Esophagus (tissue), 2 donors: Measurements from ENCODE around the gene DFFA. TPM values are rescaled to one million over a fixed set of nuclear protein-coding genes. Genes with fewer than 3 reads are reported as not detected.
"Not testable (repeated sequence)": the region's sequence is repeated elsewhere in the genome, so short reads cannot be mapped to it uniquely, and the experiment has no call there.

Source experiments
- H3K27ac ChIP-seq, 2 donors: one replicate each; pipeline ENCODE4 v1.5.1; 2013; ENCODE audit warnings: low read depth in 2 of 2, mild to moderate bottlenecking in 2 of 2, inconsistent platforms in 1 of 2, low read length in 1 of 2, moderate library complexity in 1 of 2
- H3K27me3 ChIP-seq, 2 donors: one replicate each; pipeline ENCODE4 v1.6.1; 2013; ENCODE audit warnings: low read length in 2 of 2, control low read depth in 1 of 2, mild to moderate bottlenecking in 1 of 2; ENCODE audit not compliant: insufficient read depth in 2 of 2, control insufficient read depth in 1 of 2
- H3K36me3 ChIP-seq, 2 donors: one replicate each; pipeline ENCODE4 v1.6.1; 2013; ENCODE audit warnings: low read length in 1 of 2; ENCODE audit not compliant: control insufficient read depth in 2 of 2, insufficient read depth in 2 of 2
- H3K4me1 ChIP-seq, 2 donors: one replicate each; pipeline ENCODE4 v1.6.1; 2013; ENCODE audit warnings: low read length in 1 of 2; ENCODE audit not compliant: control insufficient read depth in 2 of 2, insufficient read depth in 2 of 2
- H3K4me3 ChIP-seq, 2 donors: one replicate each; pipeline ENCODE4 v1.5.1; 2013; ENCODE audit warnings: low read length in 2 of 2, mild to moderate bottlenecking in 2 of 2, low read depth in 1 of 2, moderate library complexity in 1 of 2
- H3K9me3 ChIP-seq, 2 donors: one replicate each; pipeline ENCODE4 v1.6.1; 2013; ENCODE audit warnings: mild to moderate bottlenecking in 2 of 2, low read depth in 1 of 2, low read length in 1 of 2, moderate library complexity in 1 of 2; ENCODE audit not compliant: control insufficient read depth in 2 of 2, insufficient read depth in 1 of 2
- WGBS, 2 donors: extraction: QIAGEN DNeasy Blood & Tissue Kit; methylation state at CpG; one replicate each; pipeline ENCODE4 v1.1.7; 2013; 5-methylcytosine and 5-hydroxymethylcytosine counted together
- polyA plus RNA-seq, 2 donors: library from polyadenylated mRNA; stranded (reverse); fragments of 200-250 nt; gene quantifications; one replicate each; pipeline ENCODE4 v1.2.3, GENCODE V29; 2013
- donor health status: healthy with polysubstance abuse.
- donor health status: Bipolar disorder and iron deficiency.

The DFFA gene
- polyA plus RNA-seq, 2 donors: 11.2 to 20.0 TPM

DNA sequence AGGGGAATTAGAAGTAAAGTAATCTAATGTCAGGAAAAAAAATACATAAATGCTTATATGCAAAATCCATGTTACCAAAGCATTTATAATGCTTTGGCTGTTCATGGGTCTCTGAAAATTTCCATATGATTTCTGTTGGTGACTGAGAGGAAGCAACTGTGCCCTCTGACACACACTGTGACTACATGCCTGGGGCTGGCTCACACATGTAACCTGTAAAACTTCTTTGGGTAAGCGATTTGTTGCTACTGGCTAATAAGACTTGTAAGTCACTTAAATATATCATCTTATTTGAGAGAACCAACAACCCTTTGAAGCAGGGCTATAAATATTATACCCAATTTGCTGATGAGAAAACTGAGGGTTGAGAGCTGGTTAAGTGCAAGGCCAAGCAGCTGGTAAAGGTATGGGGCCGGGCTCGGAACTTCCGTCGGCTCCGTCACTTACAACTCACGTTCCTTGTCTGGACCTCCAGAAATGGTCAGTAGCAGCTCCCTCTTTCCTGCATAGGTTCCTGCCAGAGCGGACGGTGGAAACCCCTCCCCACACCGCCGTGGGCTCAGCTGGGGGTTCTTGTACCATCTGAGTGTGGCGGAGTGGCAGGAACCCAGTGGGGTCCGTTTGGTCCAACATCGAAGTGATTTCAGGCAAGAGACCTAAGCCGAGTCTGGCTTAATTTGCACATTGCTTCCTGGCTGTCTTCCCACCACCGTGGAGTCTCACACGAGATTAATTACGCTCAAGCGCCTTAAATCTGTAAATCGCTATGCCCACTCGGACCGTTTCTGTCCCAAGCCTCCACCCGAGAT is 714 bp downstream of the DFFA start:
- Histone ChIP-seq H3K27me3 (no peaks in the 10 kb centered on the region), H3K36me3 (peaks cover 0 to 11% of the 10 kb centered on the region in 2 donors), H3K9me3 (no peaks in the 10 kb centered on the region), H3K4me3 (peak overlapping the region; percentile 64 to 86), H3K4me1 (peaks cover 0 to 3% of the 10 kb centered on the region in 2 donors), H3K27ac (peak overlapping the region; percentile 69 to 82)
- 6 to 8% methylated on average over 23 of the region's 23 CpGs for WGBS, 2 donors

DNA sequence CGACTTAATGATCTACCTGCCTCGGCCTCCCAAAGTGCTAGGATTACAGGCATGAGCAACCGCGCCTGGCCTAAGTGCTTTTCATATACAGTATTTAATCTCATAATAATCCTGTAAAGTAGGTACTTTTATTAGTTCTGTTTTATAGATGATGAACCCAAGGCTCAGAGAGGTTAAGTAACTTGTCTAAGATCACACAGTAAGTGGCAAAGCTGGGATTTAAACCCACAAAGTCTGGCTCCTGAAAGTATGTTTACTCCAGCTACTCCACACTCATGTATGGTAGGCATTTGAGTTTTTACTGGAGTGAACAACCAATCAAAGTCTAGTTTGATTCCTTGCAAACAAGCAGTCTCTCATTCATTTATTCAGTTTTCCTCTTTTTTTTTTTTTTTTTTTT is 2.3 kb downstream of the DFFA start:
- no peaks in the 10 kb centered on the region for H3K27me3 ChIP-seq
- 93 to 95% methylated on average over 4 of the region's 4 CpGs for WGBS, 2 donors

DNA sequence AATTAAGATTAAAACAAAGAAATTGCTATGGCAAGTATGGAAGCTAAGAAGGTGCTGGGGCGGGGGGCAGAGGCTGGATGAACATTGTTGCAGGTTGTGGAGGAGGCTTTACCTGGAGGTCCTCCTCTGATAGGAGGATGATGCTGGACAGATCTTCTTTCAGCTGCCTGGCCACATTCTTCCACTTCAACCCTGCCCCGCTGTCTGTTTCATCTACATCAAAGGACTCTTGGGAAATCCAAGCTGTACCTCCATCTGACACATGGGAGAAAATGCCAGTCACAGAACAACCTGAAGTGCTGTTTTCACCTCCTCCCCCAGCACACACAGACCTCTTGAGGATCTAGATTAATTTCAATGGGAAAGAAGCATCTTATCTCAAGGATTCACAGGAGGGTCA is 5.3 kb downstream of the DFFA start:
- Histone ChIP-seq H3K9me3 (no peaks in the 10 kb centered on the region), H3K4me1 (peaks cover 0 to 3% of the 10 kb centered on the region in 2 donors), H3K36me3 (peaks cover 6 to 25% of the 10 kb centered on the region in 2 donors), H3K4me3 (no peak overlapping the region), H3K27ac (no peak overlapping the region), H3K27me3 (no peaks in the 10 kb centered on the region)
- 97 to 100% methylated on average over 2 of the region's 2 CpGs for WGBS, 2 donors

More for the DNA sequence above, 2.3 kb downstream of the DFFA start:
- Histone ChIP-seq H3K4me3 (no peak overlapping the region), H3K9me3 (no peaks in the 10 kb centered on the region), H3K36me3 (peaks cover 0 to 15% of the 10 kb centered on the region in 2 donors), H3K4me1 (peaks cover 0 to 3% of the 10 kb centered on the region in 2 donors), H3K27ac (no peak overlapping the region)

DNA sequence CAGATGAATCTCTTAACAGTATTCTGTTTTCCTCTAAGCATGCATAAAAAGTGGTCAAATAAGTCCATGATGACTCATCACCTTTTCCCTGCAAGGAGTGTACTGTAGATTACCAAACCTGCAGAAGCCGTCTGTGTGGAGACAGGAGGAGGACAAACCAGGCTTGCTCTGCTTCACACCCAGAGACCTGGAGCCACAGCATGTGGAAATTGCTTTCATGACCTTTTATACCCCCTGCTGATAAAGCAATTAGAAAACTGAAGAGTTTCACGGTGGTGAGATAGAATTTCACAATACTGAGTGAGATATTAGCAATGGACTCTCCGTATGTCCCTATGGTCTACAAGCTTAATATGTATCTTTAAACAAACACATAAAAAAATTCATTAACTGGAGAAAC is 13.1 kb downstream of the DFFA start:
- peaks cover 9 to 15% of the 10 kb centered on the region in 2 donors for H3K36me3 ChIP-seq
- peaks cover 0 to 2% of the 10 kb centered on the region in 2 donors for H3K4me1 ChIP-seq
- no peaks in the 10 kb centered on the region for H3K9me3 ChIP-seq
- H3K27me3 ChIP-seq: no peaks in the 10 kb centered on the region
- no peak overlapping the region for H3K4me3 ChIP-seq
- peak overlapping the region in 1 of 2 donors; percentile 53 for H3K27ac ChIP-seq
- 42 to 47% methylated on average over 3 of the region's 3 CpGs for WGBS, 2 donors

DNA sequence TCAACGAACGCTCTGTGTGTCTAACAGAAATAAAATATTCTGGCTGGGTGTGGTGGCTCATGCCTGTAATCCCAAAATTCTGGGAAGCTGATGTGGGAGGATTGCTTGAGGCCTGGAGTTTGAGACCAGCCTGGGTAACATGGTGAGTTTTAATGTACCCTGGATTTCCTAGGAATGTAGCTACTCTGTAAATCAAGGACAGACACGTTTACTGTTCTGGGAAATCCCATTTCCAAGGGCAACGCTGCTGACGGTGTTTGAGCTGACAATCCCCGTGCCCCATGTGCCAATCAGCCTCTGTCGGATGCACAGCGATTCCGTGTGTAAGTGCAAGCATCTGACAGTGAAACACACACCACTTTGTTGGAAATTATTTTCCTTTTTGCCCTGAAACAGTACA is 14.5 kb downstream of the DFFA start:
- Histone ChIP-seq H3K36me3 (peaks cover 7 to 10% of the 10 kb centered on the region in 2 donors), H3K4me3 (no peak overlapping the region), H3K27me3 (no peaks in the 10 kb centered on the region), H3K27ac (peak overlapping the region in 1 of 2 donors; percentile 51), H3K9me3 (no peaks in the 10 kb centered on the region), H3K4me1 (peaks cover 0 to 2% of the 10 kb centered on the region in 2 donors)
- WGBS, 2 donors: 41 to 60% methylated on average over 9 of the region's 9 CpGs

DNA sequence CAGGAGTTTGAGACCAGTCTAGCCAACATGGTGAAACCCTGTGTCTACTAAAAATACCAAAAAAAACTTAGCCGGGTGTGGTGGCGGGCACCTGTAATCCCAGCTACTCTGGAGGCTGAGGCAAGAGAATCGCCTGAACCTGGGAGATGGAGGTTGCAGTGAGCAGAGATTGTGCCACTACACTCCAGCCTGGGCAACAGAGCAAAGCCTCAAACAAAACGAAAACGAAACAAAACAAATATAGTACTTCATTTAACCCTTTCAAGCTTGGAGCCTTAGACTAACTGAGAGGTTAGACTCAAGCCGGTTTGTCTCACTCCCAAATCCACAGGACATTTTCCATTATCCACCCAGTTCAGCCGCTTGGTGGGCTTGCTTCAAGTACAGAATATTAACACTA is 14.9 kb downstream of the DFFA start:
- H3K4me3 ChIP-seq, H3K27me3 ChIP-seq: not testable (repeated sequence)
- 56 to 58% methylated on average over 7 of the region's 7 CpGs for WGBS, 2 donors

DNA sequence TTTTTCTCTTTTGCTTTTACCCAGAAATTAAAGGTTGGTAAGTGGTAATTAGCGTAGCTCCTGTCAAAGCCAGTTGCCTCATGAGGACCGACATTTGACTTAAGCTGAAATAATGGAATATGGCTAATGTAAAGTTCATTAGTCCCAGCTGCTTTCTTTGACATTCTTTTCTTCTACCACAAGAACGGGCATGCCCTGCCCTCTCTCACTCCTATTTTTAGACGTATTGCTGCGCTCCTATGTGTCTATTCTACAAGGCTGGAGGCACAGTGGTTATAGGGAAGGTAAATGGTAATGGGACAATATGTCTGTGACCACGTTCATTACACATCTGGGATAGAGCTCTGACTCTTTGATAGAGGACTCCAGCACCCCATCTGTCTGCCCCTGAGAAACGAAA is 15.7 kb downstream of the DFFA start:
- Histone ChIP-seq H3K36me3 (peaks cover 3 to 5% of the 10 kb centered on the region in 2 donors), H3K4me3 (no peak overlapping the region), H3K27me3 (no peaks in the 10 kb centered on the region), H3K27ac (peak overlapping the region; percentile 20 to 54), H3K9me3 (no peaks in the 10 kb centered on the region), H3K4me1 (peaks cover 0 to 2% of the 10 kb centered on the region in 2 donors)
- 44 to 63% methylated on average over 7 of the region's 7 CpGs for WGBS, 2 donors

More for the DNA sequence above, 14.9 kb downstream of the DFFA start:
- H3K4me1 ChIP-seq, H3K9me3 ChIP-seq, H3K36me3 ChIP-seq: not testable (repeated sequence)
- peak overlapping the region in 1 of 2 donors; percentile 54 for H3K27ac ChIP-seq

DNA sequence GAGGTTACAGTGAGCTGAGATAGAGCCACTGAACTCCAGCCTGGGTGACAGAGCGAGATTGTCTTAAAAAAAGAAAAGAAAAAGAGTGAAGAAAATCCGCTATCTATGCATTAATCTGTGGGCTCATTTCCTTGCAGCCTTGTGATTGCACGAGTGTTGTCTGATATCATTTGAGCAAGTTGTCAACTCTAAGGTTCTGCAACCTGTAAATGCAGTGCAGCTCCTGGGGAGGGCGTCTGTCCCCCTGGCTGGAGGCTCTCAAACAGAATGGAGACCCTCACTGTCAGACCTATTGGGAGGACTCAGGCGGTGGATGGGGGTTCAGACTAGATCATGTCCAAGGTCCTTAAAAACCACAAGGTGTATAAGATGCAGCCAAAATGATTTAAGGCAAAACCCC is 16.3 kb downstream of the DFFA start:
- peaks cover 0 to 1% of the 10 kb centered on the region in 2 donors for H3K36me3 ChIP-seq
- WGBS, 2 donors: 77 to 80% methylated on average over 5 of the region's 5 CpGs
- H3K4me3 ChIP-seq: no peak overlapping the region
- no peaks in the 10 kb centered on the region for H3K9me3 ChIP-seq
- H3K27ac ChIP-seq: no peak overlapping the region
- H3K27me3 ChIP-seq: no peaks in the 10 kb centered on the region
- H3K4me1 ChIP-seq: peaks cover 0 to 2% of the 10 kb centered on the region in 2 donors

DNA sequence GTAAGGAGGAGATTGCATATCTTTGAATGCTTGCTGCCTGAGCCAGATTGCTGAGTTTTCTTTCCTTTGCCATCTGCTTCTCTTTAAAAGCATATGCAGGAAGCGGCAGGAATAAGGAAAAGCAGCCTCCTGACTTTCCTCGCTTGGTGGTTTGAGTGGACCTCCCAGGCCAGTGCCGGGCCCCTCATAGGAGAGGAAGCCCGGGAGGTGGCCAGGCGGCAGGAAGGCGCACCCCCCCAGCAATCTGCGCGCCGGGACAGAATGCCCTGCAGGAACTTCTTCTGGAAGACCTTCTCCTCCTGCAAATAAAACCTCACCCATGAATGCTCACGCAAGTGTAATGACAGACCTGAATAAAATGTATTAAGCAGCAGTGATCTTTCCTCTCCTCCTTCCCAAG is 21.0 kb downstream of the DFFA start:
- Histone ChIP-seq H3K4me1 (peaks cover 0 to 2% of the 10 kb centered on the region in 2 donors), H3K4me3 (no peak overlapping the region), H3K36me3 (no peaks in the 10 kb centered on the region), H3K9me3 (no peaks in the 10 kb centered on the region), H3K27me3 (no peaks in the 10 kb centered on the region), H3K27ac (no peak overlapping the region)
- 9 to 14% methylated on average over 10 of the region's 10 CpGs for WGBS, 2 donors

DNA sequence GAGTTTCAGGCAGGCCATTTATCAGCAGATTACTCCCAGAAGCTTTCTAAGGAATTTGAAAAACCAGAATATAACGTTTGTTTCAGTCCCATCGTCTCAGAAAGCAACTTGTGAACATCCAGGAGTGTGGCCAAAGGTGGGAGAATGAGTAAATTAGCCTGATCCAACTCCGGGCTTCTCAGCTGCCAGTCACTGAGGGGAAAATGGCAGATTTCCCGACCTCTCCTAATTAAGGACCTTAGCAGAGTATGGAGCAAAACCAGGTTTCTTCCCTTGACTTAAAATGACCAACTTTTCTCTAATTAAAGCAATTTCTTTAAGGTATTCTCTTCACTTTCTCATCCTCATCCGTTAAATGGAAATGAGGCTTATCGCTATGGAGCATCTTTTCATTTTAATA is 21.5 kb downstream of the DFFA start:
- WGBS, 2 donors: 36 to 39% methylated on average over 6 of the region's 6 CpGs
- Histone ChIP-seq H3K4me1 (no peaks in the 10 kb centered on the region), H3K36me3 (no peaks in the 10 kb centered on the region), H3K9me3 (no peaks in the 10 kb centered on the region), H3K4me3 (no peak overlapping the region), H3K27me3 (no peaks in the 10 kb centered on the region), H3K27ac (no peak overlapping the region)
